ENCODE results near the gene NAGA.

DNA sequence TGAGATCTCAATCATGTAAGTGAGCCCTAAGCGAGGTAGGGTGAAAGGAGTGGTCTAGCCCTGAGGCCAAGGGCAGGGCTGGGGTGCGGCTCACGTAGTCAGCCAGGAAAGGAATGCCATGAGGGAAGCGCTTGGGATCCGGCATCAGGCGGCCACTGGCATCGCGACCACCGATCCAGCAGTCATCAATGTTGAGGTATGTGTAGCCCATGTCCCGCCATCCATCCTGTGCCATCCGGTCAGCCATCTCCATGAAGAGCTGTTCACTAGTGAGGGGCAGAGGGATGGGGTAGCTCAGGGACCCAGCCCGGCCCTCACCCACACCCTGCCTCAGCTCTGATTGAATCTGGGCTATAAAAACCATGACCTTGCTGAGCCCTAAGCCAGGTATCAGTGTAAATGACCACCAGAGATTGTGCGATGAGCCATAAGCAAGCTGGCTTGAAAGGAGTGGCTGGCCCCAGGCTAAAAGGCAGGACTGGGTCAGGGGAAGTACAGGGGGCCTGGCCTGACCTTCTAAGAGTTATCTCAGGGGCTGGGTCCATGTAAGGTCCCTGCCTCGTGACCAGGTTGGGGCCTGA, 2.9 kb downstream of the NAGA start:
- TF ChIP-seq, protein P1, sequence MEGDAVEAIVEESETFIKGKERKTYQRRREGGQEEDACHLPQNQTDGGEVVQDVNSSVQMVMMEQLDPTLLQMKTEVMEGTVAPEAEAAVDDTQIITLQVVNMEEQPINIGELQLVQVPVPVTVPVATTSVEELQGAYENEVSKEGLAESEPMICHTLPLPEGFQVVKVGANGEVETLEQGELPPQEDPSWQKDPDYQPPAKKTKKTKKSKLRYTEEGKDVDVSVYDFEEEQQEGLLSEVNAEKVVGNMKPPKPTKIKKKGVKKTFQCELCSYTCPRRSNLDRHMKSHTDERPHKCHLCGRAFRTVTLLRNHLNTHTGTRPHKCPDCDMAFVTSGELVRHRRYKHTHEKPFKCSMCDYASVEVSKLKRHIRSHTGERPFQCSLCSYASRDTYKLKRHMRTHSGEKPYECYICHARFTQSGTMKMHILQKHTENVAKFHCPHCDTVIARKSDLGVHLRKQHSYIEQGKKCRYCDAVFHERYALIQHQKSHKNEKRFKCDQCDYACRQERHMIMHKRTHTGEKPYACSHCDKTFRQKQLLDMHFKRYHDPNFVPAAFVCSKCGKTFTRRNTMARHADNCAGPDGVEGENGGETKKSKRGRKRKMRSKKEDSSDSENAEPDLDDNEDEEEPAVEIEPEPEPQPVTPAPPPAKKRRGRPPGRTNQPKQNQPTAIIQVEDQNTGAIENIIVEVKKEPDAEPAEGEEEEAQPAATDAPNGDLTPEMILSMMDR (conservative IDR thresholded peaks at IDR 0.05; ENCODE audit: low read depth, low read length): no peak
- TF ChIP-seq POLR2A (IDR thresholded peaks at IDR 0.05; ENCODE audit: low read depth, low read length) (no peak), RFX5 (IDR thresholded peaks at IDR 0.05; ENCODE audit: low read depth, low read length) (no peak), MAZ (IDR thresholded peaks at IDR 0.05; ENCODE audit: borderline replicate concordance, low read depth, low read length) (no peak), CEBPB (IDR thresholded peaks at IDR 0.05; ENCODE audit: low read depth, low read length) (no peak), FOS (IDR thresholded peaks at IDR 0.05; ENCODE audit: low read depth, low read length) (no peak), BHLHE40 (IDR thresholded peaks at IDR 0.05; ENCODE audit: low read depth, low read length) (no peak), SMC3 (IDR thresholded peaks at IDR 0.05; ENCODE audit: low read depth, low read length) (no peak), MAFK (IDR thresholded peaks at IDR 0.05; ENCODE audit: low read depth, low read length) (no peak), MXI1 (IDR thresholded peaks at IDR 0.05; ENCODE audit: borderline replicate concordance, low read depth, low read length) (no peak), RAD21 (IDR thresholded peaks at IDR 0.05; ENCODE audit: low read length) (no peak), NFE2L2 (IDR thresholded peaks at IDR 0.05; ENCODE audit: low read depth, low read length) (no peak)
- TF ChIP-seq, protein P2, sequence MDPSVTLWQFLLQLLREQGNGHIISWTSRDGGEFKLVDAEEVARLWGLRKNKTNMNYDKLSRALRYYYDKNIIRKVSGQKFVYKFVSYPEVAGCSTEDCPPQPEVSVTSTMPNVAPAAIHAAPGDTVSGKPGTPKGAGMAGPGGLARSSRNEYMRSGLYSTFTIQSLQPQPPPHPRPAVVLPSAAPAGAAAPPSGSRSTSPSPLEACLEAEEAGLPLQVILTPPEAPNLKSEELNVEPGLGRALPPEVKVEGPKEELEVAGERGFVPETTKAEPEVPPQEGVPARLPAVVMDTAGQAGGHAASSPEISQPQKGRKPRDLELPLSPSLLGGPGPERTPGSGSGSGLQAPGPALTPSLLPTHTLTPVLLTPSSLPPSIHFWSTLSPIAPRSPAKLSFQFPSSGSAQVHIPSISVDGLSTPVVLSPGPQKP (IDR thresholded peaks at IDR 0.05; ENCODE audit: borderline replicate concordance, low read depth, low read length): no peak
